Central memory CD8-positive, alpha-beta T cell (primary cell): Measurements from ENCODE around the gene COP1.
"Not testable (repeated sequence)": the region's sequence is repeated elsewhere in the genome, so short reads cannot be mapped to it uniquely, and the experiment has no call there.

Source experiments
- ATAC-seq: fragments of 150-1000 bp; cut with Tn5 transposase; replicated peaks from 2 replicates; pipeline ENCODE4 v1.10.0; 2022; ENCODE audit warnings: mild to moderate bottlenecking, moderate FRiP score, moderate number of reproducible peaks; ENCODE audit not compliant: poor library complexity, severe bottlenecking; ENCODE audit errors: extremely low read depth
- DNase-seq, 2 donors: peaks; one replicate each; pipeline ENCODE4 v3.0.0; 2021; ENCODE audit warnings: low spot score in 2 of 2
- H3K27ac Mint-ChIP-seq: one replicate; pipeline ENCODE4 v1.8.0; 2022; ENCODE audit warnings: low read depth, mild to moderate bottlenecking, moderate library complexity, mixed read lengths
- H3K27me3 Mint-ChIP-seq: one replicate; pipeline ENCODE4 v1.8.0; 2022; ENCODE audit warnings: mixed read lengths
- H3K36me3 Mint-ChIP-seq: one replicate; pipeline ENCODE4 v1.8.0; 2022; ENCODE audit warnings: mild to moderate bottlenecking, moderate library complexity, mixed read lengths; ENCODE audit not compliant: insufficient read depth
- H3K4me1 Mint-ChIP-seq: one replicate; pipeline ENCODE4 v1.8.0; 2022; ENCODE audit warnings: mixed read lengths
- H3K4me3 Mint-ChIP-seq: one replicate; pipeline ENCODE4 v1.8.0; 2022; ENCODE audit warnings: mild to moderate bottlenecking, moderate library complexity, mixed read lengths
- H3K9me3 Mint-ChIP-seq: one replicate; pipeline ENCODE4 v1.8.0; 2022; ENCODE audit warnings: mixed read lengths

COP1 gene

GRCh38 chr1:176206961-176207902 is at the start of gene COP1:
Gene COP1, minus strand, starts transcription at chr1:176207286. Its CDS starts 308 bp downstream, at chr1:176206978.
- Mint-ChIP-seq H3K27ac (peak within 1 kb of the TSS; percentile 98), H3K9me3 (no peaks in the 10 kb centered on the region), H3K4me1 (peaks cover 31% of the 10 kb centered on the region), H3K4me3 (peak within 1 kb of the TSS; percentile 88), H3K36me3 (peaks cover 18% of the 10 kb centered on the region), H3K27me3 (no peaks in the 10 kb centered on the region)
- peak; percentile 83 to 93 for DNase-seq
- ATAC-seq, result peak; percentile 86

GRCh38 chr1:176252191-176252590 is 45.1 kb upstream of the COP1 start:
- Mint-ChIP-seq H3K27me3 (no peaks in the 10 kb centered on the region), H3K9me3 (no peaks in the 10 kb centered on the region), H3K36me3 (no peaks in the 10 kb centered on the region), H3K27ac (no peak overlapping the region), H3K4me3 (no peak overlapping the region), H3K4me1 (no peaks in the 10 kb centered on the region)
- DNase-seq (no peak), ATAC-seq (no peak)

GRCh38 chr1:176244851-176245250 is 37.8 kb upstream of the COP1 start:
- Mint-ChIP-seq H3K27me3 (peaks cover 62% of the 10 kb centered on the region), H3K27ac (no peak overlapping the region), H3K4me3 (no peak overlapping the region), H3K36me3 (no peaks in the 10 kb centered on the region), H3K9me3 (no peaks in the 10 kb centered on the region), H3K4me1 (no peaks in the 10 kb centered on the region)
- DNase-seq (no peak), ATAC-seq (no peak)

- Mint-ChIP-seq H3K9me3 (no peaks in the 10 kb centered on the region), H3K4me1 (no peaks in the 10 kb centered on the region), H3K36me3 (no peaks in the 10 kb centered on the region), H3K27ac (no peak overlapping the region), H3K27me3 (peaks cover 62% of the 10 kb centered on the region), H3K4me3 (no peak overlapping the region)
- no peak for DNase-seq
- ATAC-seq, result no peak
Measured at GRCh38 chr1:176243746-176244145, 36.7 kb upstream of the COP1 start.

GRCh38 chr1:176241385-176242015 is 34.4 kb upstream of the COP1 start:
- DNase-seq (no peak), ATAC-seq (no peak)
- Mint-ChIP-seq H3K27ac (no peak overlapping the region), H3K4me1 (no peaks in the 10 kb centered on the region), H3K36me3 (peaks cover 1% of the 10 kb centered on the region), H3K4me3 (no peak overlapping the region), H3K27me3 (peaks cover 61% of the 10 kb centered on the region), H3K9me3 (no peaks in the 10 kb centered on the region)

GRCh38 chr1:176233657-176234056 is 26.6 kb upstream of the COP1 start:
- not testable (repeated sequence) for H3K36me3 Mint-ChIP-seq, H3K4me3 Mint-ChIP-seq, H3K27ac Mint-ChIP-seq, H3K4me1 Mint-ChIP-seq, DNase-seq, ATAC-seq, H3K9me3 Mint-ChIP-seq
- peaks cover 27% of the 10 kb centered on the region for H3K27me3 Mint-ChIP-seq

- no peaks in the 10 kb centered on the region for H3K36me3 Mint-ChIP-seq
- H3K4me1 Mint-ChIP-seq, result no peaks in the 10 kb centered on the region
- no peak overlapping the region for H3K4me3 Mint-ChIP-seq
- no peaks in the 10 kb centered on the region for H3K27me3 Mint-ChIP-seq
- H3K9me3 Mint-ChIP-seq, result no peaks in the 10 kb centered on the region
- no peak for DNase-seq
- H3K27ac Mint-ChIP-seq, result no peak overlapping the region
- ATAC-seq, result no peak
Measured at GRCh38 chr1:176227579-176227978, 20.5 kb upstream of the COP1 start.

- Mint-ChIP-seq H3K4me1 (no peaks in the 10 kb centered on the region), H3K4me3 (no peak overlapping the region)
- no peak for DNase-seq
Measured at GRCh38 chr1:176225911-176226310, 18.8 kb upstream of the COP1 start.

GRCh38 chr1:176225479-176225875 is 18.4 kb upstream of the COP1 start:
- H3K4me3 Mint-ChIP-seq, result no peak overlapping the region
- H3K4me1 Mint-ChIP-seq, result no peaks in the 10 kb centered on the region
- DNase-seq (no peak), ATAC-seq (no peak)
- no peaks in the 10 kb centered on the region for H3K9me3 Mint-ChIP-seq
- H3K36me3 Mint-ChIP-seq, result no peaks in the 10 kb centered on the region
- H3K27ac Mint-ChIP-seq, result no peak overlapping the region
- H3K27me3 Mint-ChIP-seq, result no peaks in the 10 kb centered on the region

More at GRCh38 chr1:176225911-176226310, 18.8 kb upstream of the COP1 start:
- no peaks in the 10 kb centered on the region for H3K36me3 Mint-ChIP-seq
- H3K27ac Mint-ChIP-seq, result no peak overlapping the region
- no peaks in the 10 kb centered on the region for H3K27me3 Mint-ChIP-seq
- no peaks in the 10 kb centered on the region for H3K9me3 Mint-ChIP-seq
- no peak for ATAC-seq

- Mint-ChIP-seq H3K27ac (no peak overlapping the region), H3K27me3 (peaks cover 13% of the 10 kb centered on the region), H3K9me3 (no peaks in the 10 kb centered on the region), H3K4me3 (no peak overlapping the region), H3K36me3 (no peaks in the 10 kb centered on the region), H3K4me1 (no peaks in the 10 kb centered on the region)
- DNase-seq, result no peak
- no peak for ATAC-seq
Measured at GRCh38 chr1:176222196-176222595, 15.1 kb upstream of the COP1 start.

GRCh38 chr1:176220100-176220689 is 13.1 kb upstream of the COP1 start:
- Mint-ChIP-seq H3K27ac (no peak overlapping the region), H3K4me3 (no peak overlapping the region), H3K36me3 (no peaks in the 10 kb centered on the region), H3K27me3 (peaks cover 30% of the 10 kb centered on the region), H3K9me3 (no peaks in the 10 kb centered on the region), H3K4me1 (no peaks in the 10 kb centered on the region)
- no peak for ATAC-seq
- no peak for DNase-seq

- DNase-seq (no peak), ATAC-seq (no peak)
- H3K27ac Mint-ChIP-seq, result no peak overlapping the region
- H3K36me3 Mint-ChIP-seq, result no peaks in the 10 kb centered on the region
- peaks cover 38% of the 10 kb centered on the region for H3K27me3 Mint-ChIP-seq
- H3K4me1 Mint-ChIP-seq, result no peaks in the 10 kb centered on the region
- no peak overlapping the region for H3K4me3 Mint-ChIP-seq
- H3K9me3 Mint-ChIP-seq, result no peaks in the 10 kb centered on the region
Measured at GRCh38 chr1:176217461-176218099, 10.5 kb upstream of the COP1 start.
